Mesenteric fat pad (tissue), 1 donor: ENCODE measurements around the gene DMRTA1. TPM values are rescaled to one million over a fixed set of nuclear protein-coding genes. Genes with fewer than 3 reads are reported as not detected.
"Not testable (repeated sequence)": the region's sequence is repeated elsewhere in the genome, so short reads cannot be mapped to it uniquely, and the experiment has no call there.

ENCODE experiments used
- DNase-seq: peaks from one replicate; pipeline ENCODE4 v3.0.0-alpha.2; 2020; ENCODE audit warnings: low spot score
- total RNA-seq: library from RNA; stranded (reverse); fragmentation: NEBNext Ultra II Directional; extraction: Animal tissue kit (Norgen Biotek cat#: 25700); gene quantifications from one replicate; pipeline ENCODE4 v1.2.1, GENCODE V29; 2021
- donor health status: DM: yes; HTN: yes; CAD: no.

Gene DMRTA1
- total RNA-seq, 1 donor from 2014 or later = 0.35 TPM

DNA sequence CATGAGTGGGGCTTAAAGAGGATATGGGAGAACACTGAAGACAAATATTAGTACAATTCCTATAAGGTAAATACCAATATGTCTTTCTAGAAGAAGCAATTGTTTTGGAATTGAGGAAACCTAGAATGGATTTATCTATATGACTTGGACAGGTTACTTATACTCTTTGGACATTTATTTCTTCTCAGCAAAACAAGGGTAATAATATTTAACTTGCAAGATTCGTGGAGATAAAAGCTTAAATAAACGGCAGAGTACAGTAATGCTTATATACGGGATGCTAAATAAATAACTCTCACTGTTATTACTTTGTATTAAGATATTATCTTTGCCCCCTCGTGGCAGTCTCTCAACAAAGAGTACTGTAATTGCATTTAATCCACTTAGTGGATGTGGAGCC is 8.6 kb downstream of the DMRTA1 start:
- DNase-seq = no peak

DNA sequence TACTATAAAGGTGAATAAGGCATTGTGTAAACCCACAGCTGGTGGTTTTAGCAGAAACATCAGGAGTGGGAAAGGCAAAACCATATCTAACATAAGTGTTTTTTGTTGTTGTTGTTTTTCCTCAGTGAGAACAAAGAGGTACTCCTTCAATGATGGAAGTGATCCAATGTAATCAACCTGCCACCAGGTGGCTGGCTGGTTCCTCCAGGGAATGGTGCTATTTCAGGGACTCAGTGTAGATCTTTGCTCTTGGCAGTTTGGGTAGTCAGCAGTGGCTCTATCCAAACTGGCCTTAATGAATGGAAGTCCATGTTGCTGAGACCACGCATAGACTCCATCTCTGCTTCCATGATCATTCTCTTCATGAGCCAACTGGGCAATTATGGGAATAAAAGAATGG is 10.8 kb downstream of the DMRTA1 start:
- DNase-seq = no peak

DNA sequence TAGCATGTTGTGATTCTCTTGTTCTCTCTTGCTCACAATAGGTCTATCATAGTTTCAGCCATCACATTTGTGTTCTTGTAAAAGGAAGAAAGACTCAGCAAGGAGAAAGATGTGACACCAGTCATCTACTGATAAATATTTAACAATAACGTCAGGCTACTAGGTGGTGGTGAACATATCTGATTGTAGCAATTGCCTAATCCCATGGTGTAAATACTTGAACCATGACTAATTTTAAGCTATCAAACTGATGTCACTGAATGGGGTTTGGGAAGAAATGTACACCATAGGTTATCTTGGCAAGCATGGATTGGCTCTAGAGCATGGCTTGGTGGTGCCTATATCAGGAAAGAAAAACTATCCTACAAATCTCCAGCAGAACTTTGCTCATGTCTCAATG is 16.6 kb downstream of the DMRTA1 start:
- DNase-seq = no peak

DNA sequence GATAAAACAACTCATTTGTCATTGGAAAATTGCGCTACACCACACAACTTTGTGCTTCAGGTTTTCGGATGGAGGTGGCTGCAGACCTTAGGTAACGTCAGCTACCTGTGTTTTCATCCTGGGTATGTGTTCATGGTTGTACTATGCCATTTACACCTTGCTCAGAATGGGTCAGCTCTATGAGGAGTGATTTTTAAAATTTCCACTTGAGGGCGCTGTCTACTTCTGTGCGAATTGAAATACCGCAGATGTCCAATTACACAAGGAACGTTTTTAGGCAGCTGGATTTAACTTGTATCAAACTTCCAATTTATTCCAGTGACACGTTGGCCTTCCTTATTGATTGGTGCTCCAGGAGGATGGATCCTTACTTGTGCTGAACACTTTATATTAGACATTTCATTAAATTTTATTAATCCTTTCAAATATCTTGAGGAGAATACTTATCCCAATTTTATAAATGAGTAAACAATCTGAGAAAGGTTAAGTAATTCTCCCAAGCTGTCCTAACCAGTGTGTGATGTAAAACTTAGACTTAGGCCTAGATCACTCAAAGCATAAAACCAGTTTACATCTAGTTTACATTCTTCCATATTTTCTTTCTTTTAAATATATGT is 23.4 kb downstream of the DMRTA1 start:
- DNase-seq = no peak

DNA sequence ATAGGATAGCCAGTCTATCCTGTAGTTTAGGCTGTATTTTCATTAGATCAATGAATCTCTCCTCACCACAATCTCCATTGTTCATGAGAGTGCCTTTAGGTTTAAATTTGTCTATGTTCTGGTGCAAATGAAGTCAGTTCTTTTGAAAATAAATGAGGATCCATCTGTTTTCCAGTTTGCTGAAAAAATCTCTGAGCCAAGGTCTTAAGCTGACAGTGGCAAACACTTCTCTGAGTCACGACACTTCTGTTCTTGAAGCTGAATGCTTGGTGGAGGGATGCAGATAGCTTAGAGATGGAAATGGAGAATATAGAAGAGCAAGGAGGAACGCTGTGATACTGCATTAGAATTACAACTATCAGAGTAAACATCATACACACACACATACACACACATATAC is 34.9 kb downstream of the DMRTA1 start:
- no peak for DNase-seq

DNA sequence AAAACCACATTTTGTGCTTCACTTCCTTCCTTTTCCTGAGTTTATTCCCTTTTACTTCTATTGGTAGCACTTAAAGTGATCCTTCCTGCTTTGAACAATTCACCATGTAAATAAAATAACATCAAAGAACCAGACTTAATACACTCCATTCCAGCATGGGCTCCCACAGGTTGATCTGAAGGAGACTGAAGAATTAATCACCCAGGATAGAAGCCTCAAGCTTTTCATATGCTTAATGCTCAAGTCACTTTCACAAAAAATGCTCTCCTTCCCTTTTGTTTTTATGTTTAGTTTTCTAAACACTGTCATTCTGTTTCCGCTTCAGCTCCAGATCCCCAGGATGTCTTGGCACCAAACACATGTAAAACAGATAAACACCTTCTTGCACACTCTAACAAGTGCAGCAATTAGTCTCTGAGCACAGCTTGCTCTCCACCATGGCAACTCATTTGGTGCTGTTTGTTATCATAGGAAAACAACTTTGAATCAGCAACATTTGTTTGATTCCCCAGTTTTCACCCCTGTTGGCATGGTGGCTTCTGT is 37.0 kb downstream of the DMRTA1 start:
- no peak for DNase-seq

DNA sequence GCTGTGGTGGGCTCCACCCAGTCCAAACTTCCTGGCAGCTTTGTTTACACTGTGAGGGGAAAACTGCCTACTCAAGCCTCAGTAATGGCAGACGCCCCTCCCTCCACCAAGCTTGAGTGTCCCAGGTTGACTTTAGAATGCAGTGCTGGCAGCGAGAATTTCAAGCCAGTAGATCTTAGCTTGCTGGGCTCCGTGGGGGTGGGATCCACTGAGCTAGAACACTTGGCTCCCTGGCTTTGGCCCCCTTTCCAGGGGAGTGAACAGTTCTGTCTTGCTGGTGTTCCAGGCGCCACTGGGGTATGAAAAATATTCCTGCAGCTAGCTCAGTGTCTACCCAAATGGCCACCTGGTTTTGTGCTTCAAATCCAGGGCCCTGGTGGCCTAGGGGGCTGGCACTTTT is 49.6 kb downstream of the DMRTA1 start:
- DNase-seq = not testable (repeated sequence)
